ENCODE results near the gene ADCK2.

Gene ADCK2

DNA sequence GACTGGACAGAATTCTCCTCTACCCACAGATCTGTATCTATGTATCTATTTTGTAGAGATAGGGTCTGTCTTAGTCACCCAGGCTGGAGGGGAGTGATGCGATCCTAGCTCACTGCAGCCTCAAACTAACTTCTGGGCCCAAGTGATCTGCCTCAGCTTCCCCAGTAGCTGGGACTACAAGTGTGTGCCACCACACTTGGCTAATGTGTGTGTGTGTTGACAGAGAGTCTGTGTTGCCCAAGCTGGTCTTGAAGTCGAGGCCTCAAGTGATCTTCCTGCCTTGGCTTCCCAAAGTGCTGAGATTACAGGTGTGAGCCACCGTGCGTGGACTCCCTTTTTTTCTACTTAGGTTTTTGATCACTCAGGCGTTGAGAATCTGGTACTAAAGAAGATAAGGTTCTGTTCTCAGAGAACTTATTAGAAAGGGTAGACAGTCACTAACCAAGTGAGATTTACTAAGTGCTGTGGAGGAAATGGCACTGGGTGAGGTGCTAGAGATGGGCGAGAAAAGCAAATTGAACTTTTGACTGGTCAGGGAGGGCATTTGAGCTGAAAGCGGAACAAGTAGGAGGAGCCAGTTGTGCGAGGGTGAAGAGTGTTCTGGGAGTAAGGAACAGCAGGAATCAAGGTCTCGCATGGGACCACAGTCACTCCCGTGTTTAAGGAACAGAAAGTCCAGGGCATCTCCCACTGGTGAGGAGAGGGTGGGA is 41.7 kb downstream of the ADCK2 start:
- DNase-seq = no peak
- ChIA-PET CTCF (interaction anchor here (0.6 to 1.2 kb wide), 4 partner anchors 8 to 32 kb away, joined by 3 to 4 read pairs (median 3); no protein-coding TSS in a partner anchor), POLR2A (no interaction called here)
- H3K4me1 ChIP-seq (ENCODE audit: control extremely low read depth in 1 of 4, control insufficient read depth in 4 of 4, insufficient read depth in 4 of 4, low read length in 3 of 4) = peaks cover 0 to 2% (median 0%) of the 10 kb centered on the region in 4 experiments
- H3K36me3 ChIP-seq (ENCODE audit: control insufficient read depth in 4 of 4, insufficient read depth in 4 of 4, low read length in 3 of 4) = peaks cover 0 to 11% (median 6%) of the 10 kb centered on the region in 4 experiments
- 94% methylated on average over 9 of the region's 10 CpGs for WGBS (ENCODE audit: insufficient coverage)
- H3K4me3 ChIP-seq (ENCODE audit: control insufficient read depth in 1 of 7, extremely low read depth in 1 of 7, insufficient read depth in 4 of 7, low read depth in 2 of 7, low read length in 6 of 7) = no peak overlapping the region
- H3K27me3 ChIP-seq (replicated peaks in 2 of 5; ENCODE audit: control insufficient read depth in 4 of 5, insufficient read depth in 5 of 5, low read length in 4 of 5) = no peaks in the 10 kb centered on the region
- H3K27ac ChIP-seq (ENCODE audit: insufficient read depth in 1 of 2, low read depth in 1 of 2, low read length in 2 of 2, poor library complexity in 1 of 2, severe bottlenecking in 2 of 2) = no peak overlapping the region
- peaks cover 0 to 3% (median 0%) of the 10 kb centered on the region in 5 experiments for H3K9me3 ChIP-seq (ENCODE audit: control extremely low read depth in 1 of 5, control insufficient read depth in 4 of 5, insufficient read depth in 2 of 5, low read depth in 1 of 5, low read length in 4 of 5)

- CTCF ChIA-PET = no interaction called here
- 67% methylated on average over 2 of the region's 5 CpGs for WGBS (ENCODE audit: insufficient coverage)
- peaks cover 0 to 13% (median 10%) of the 10 kb centered on the region in 4 experiments for H3K4me1 ChIP-seq (ENCODE audit: control extremely low read depth in 1 of 4, control insufficient read depth in 4 of 4, insufficient read depth in 4 of 4, low read length in 3 of 4)
- peaks cover 0 to 10% (median 5%) of the 10 kb centered on the region in 4 experiments for H3K36me3 ChIP-seq (ENCODE audit: control insufficient read depth in 4 of 4, insufficient read depth in 4 of 4, low read length in 3 of 4)
- H3K4me3 ChIP-seq (ENCODE audit: control insufficient read depth in 1 of 7, extremely low read depth in 1 of 7, insufficient read depth in 4 of 7, low read depth in 2 of 7, low read length in 6 of 7) = peak overlapping the region in 1 of 7 experiments; percentile 1
- H3K27me3 ChIP-seq (replicated peaks in 2 of 5; ENCODE audit: control insufficient read depth in 4 of 5, insufficient read depth in 5 of 5, low read length in 4 of 5) = no peaks in the 10 kb centered on the region
- no peaks in the 10 kb centered on the region for H3K9me3 ChIP-seq (ENCODE audit: control extremely low read depth in 1 of 5, control insufficient read depth in 4 of 5, insufficient read depth in 2 of 5, low read depth in 1 of 5, low read length in 4 of 5)
- peak; percentile 10 to 51 (median 50) for DNase-seq
- H3K27ac ChIP-seq (ENCODE audit: insufficient read depth in 1 of 2, low read depth in 1 of 2, low read length in 2 of 2, poor library complexity in 1 of 2, severe bottlenecking in 2 of 2) = peak overlapping the region; percentile 12 to 19
- POLR2A ChIA-PET = no interaction called here
Measured at GRCh38 chr7:140719721-140720120, 47.0 kb downstream of the ADCK2 start.

GRCh38 chr7:140722254-140722653 is 49.5 kb downstream of the ADCK2 start:
- no peaks in the 10 kb centered on the region for H3K9me3 ChIP-seq (ENCODE audit: control extremely low read depth in 1 of 5, control insufficient read depth in 4 of 5, insufficient read depth in 2 of 5, low read depth in 1 of 5, low read length in 4 of 5)
- DNase-seq = no peak
- WGBS (ENCODE audit: insufficient coverage) = no CpG with 5 or more reads among the region's 1 CpG
- H3K4me1 ChIP-seq (ENCODE audit: control extremely low read depth in 1 of 4, control insufficient read depth in 4 of 4, insufficient read depth in 4 of 4, low read length in 3 of 4) = peaks cover 0 to 13% (median 10%) of the 10 kb centered on the region in 4 experiments
- ChIA-PET CTCF (interaction anchor here (0.9 to 2.5 kb wide), 2 partner anchors 8 to 47 kb away, joined by 3 to 9 read pairs; no protein-coding TSS in a partner anchor), POLR2A (no interaction called here)
- H3K27ac ChIP-seq (ENCODE audit: insufficient read depth in 1 of 2, low read depth in 1 of 2, low read length in 2 of 2, poor library complexity in 1 of 2, severe bottlenecking in 2 of 2) = no peak overlapping the region
- no peak overlapping the region for H3K4me3 ChIP-seq (ENCODE audit: control insufficient read depth in 1 of 7, extremely low read depth in 1 of 7, insufficient read depth in 4 of 7, low read depth in 2 of 7, low read length in 6 of 7)
- H3K36me3 ChIP-seq (ENCODE audit: control insufficient read depth in 4 of 4, insufficient read depth in 4 of 4, low read length in 3 of 4) = peaks cover 2 to 9% (median 7%) of the 10 kb centered on the region in 4 experiments
- H3K27me3 ChIP-seq (replicated peaks in 2 of 5; ENCODE audit: control insufficient read depth in 4 of 5, insufficient read depth in 5 of 5, low read length in 4 of 5) = no peaks in the 10 kb centered on the region

- peaks cover 0 to 13% (median 10%) of the 10 kb centered on the region in 4 experiments for H3K4me1 ChIP-seq (ENCODE audit: control extremely low read depth in 1 of 4, control insufficient read depth in 4 of 4, insufficient read depth in 4 of 4, low read length in 3 of 4)
- no peaks in the 10 kb centered on the region for H3K9me3 ChIP-seq (ENCODE audit: control extremely low read depth in 1 of 5, control insufficient read depth in 4 of 5, insufficient read depth in 2 of 5, low read depth in 1 of 5, low read length in 4 of 5)
- WGBS (ENCODE audit: insufficient coverage) = 91% methylated on average over 4 of the region's 6 CpGs
- POLR2A ChIA-PET = no interaction called here
- H3K4me3 ChIP-seq (ENCODE audit: control insufficient read depth in 1 of 7, extremely low read depth in 1 of 7, insufficient read depth in 4 of 7, low read depth in 2 of 7, low read length in 6 of 7) = no peak overlapping the region
- H3K27ac ChIP-seq (ENCODE audit: insufficient read depth in 1 of 2, low read depth in 1 of 2, low read length in 2 of 2, poor library complexity in 1 of 2, severe bottlenecking in 2 of 2) = no peak overlapping the region
- no peak for DNase-seq
- H3K36me3 ChIP-seq (ENCODE audit: control insufficient read depth in 4 of 4, insufficient read depth in 4 of 4, low read length in 3 of 4) = peaks cover 3 to 9% (median 7%) of the 10 kb centered on the region in 4 experiments
- H3K27me3 ChIP-seq (replicated peaks in 2 of 5; ENCODE audit: control insufficient read depth in 4 of 5, insufficient read depth in 5 of 5, low read length in 4 of 5) = no peaks in the 10 kb centered on the region
- CTCF ChIA-PET = interaction anchor here (1.1 to 2.5 kb wide), 2 partner anchors 11 to 47 kb away, joined by 3 to 9 read pairs; no protein-coding TSS in a partner anchor
Measured at GRCh38 chr7:140723006-140723405, 50.3 kb downstream of the ADCK2 start.

GRCh38 chr7:140723574-140723973 is 50.8 kb downstream of the ADCK2 start:
- Histone ChIP-seq H3K36me3 (ENCODE audit: control insufficient read depth in 4 of 4, insufficient read depth in 4 of 4, low read length in 3 of 4) (peaks cover 6 to 10% (median 9%) of the 10 kb centered on the region in 4 experiments), H3K27ac (ENCODE audit: insufficient read depth in 1 of 2, low read depth in 1 of 2, low read length in 2 of 2, poor library complexity in 1 of 2, severe bottlenecking in 2 of 2) (no peak overlapping the region), H3K27me3 (replicated peaks in 2 of 5; ENCODE audit: control insufficient read depth in 4 of 5, insufficient read depth in 5 of 5, low read length in 4 of 5) (no peaks in the 10 kb centered on the region), H3K4me1 (ENCODE audit: control extremely low read depth in 1 of 4, control insufficient read depth in 4 of 4, insufficient read depth in 4 of 4, low read length in 3 of 4) (peaks cover 0 to 13% (median 10%) of the 10 kb centered on the region in 4 experiments), H3K9me3 (ENCODE audit: control extremely low read depth in 1 of 5, control insufficient read depth in 4 of 5, insufficient read depth in 2 of 5, low read depth in 1 of 5, low read length in 4 of 5) (no peaks in the 10 kb centered on the region), H3K4me3 (ENCODE audit: control insufficient read depth in 1 of 7, extremely low read depth in 1 of 7, insufficient read depth in 4 of 7, low read depth in 2 of 7, low read length in 6 of 7) (no peak overlapping the region)
- DNase-seq = no peak
- 100% methylated on average over 2 of the region's 3 CpGs for WGBS (ENCODE audit: insufficient coverage)
- POLR2A ChIA-PET = no interaction called here
- CTCF ChIA-PET = interaction anchor here (1.1 to 2.5 kb wide), 2 partner anchors 10 to 48 kb away, joined by 3 to 9 read pairs; no protein-coding TSS in a partner anchor

DNA sequence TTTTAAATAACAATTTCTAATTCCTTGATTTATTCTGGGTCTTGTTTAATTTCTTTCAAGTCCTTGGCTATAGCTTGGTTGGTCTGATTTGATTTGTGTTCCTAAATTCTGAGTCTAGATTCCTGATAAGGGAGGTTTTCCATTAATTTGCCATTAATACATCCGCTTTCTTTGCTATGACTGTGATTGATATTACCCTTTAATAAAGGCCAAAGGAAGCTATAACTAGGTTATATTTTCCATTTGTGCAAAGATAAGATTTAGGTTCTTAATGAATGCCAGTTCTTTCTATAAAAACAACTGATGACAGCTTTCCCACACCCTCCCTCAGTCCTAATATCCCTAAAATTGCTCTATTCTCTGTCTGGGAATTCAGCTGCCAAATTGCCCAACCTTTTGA is 52.0 kb downstream of the ADCK2 start:
- ChIA-PET CTCF (interaction anchor here (0.7 to 0.9 kb wide), 2 partner anchors 33 to 290 kb away, joined by 3 read pairs; partner anchors contain the start of gene MRPS33), POLR2A (no interaction called here)
- DNase-seq = no peak
- Histone ChIP-seq H3K36me3 (ENCODE audit: control insufficient read depth in 4 of 4, insufficient read depth in 4 of 4, low read length in 3 of 4) (peaks cover 6 to 12% (median 10%) of the 10 kb centered on the region in 4 experiments), H3K4me1 (ENCODE audit: control extremely low read depth in 1 of 4, control insufficient read depth in 4 of 4, insufficient read depth in 4 of 4, low read length in 3 of 4) (peaks cover 0 to 9% (median 8%) of the 10 kb centered on the region in 4 experiments), H3K9me3 (ENCODE audit: control extremely low read depth in 1 of 5, control insufficient read depth in 4 of 5, insufficient read depth in 2 of 5, low read depth in 1 of 5, low read length in 4 of 5) (no peaks in the 10 kb centered on the region), H3K4me3 (ENCODE audit: control insufficient read depth in 1 of 7, extremely low read depth in 1 of 7, insufficient read depth in 4 of 7, low read depth in 2 of 7, low read length in 6 of 7) (no peak overlapping the region), H3K27ac (ENCODE audit: insufficient read depth in 1 of 2, low read depth in 1 of 2, low read length in 2 of 2, poor library complexity in 1 of 2, severe bottlenecking in 2 of 2) (no peak overlapping the region), H3K27me3 (replicated peaks in 2 of 5; ENCODE audit: control insufficient read depth in 4 of 5, insufficient read depth in 5 of 5, low read length in 4 of 5) (no peaks in the 10 kb centered on the region)
- WGBS (ENCODE audit: insufficient coverage) = no CpG with 5 or more reads among the region's 1 CpG

DNA sequence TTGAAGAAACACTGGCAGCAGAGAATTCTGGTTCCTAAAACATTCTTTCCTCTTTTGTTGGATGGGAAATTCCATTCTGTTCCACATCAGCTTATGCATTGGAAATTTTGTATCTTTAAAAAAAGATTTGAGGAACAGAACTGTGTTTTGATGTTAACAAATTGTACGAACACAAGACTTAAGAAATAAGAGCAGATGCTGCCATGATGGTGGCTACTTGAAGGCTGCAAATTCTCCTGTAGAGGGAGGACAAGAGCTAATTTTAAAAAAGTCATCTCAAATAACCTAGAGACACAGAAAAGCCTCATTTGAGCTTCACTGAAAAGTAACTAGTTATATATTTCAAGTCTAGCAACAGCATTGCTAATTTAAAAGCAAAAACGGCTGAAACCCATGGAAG is 53.5 kb downstream of the ADCK2 start:
- DNase-seq = peak; percentile 12 to 57 (median 45)
- H3K4me1 ChIP-seq (ENCODE audit: control extremely low read depth in 1 of 4, control insufficient read depth in 4 of 4, insufficient read depth in 4 of 4, low read length in 3 of 4) = no peaks in the 10 kb centered on the region
- no peak overlapping the region for H3K4me3 ChIP-seq (ENCODE audit: control insufficient read depth in 1 of 7, extremely low read depth in 1 of 7, insufficient read depth in 4 of 7, low read depth in 2 of 7, low read length in 6 of 7)
- POLR2A ChIA-PET = no interaction called here
- no peaks in the 10 kb centered on the region for H3K9me3 ChIP-seq (ENCODE audit: control extremely low read depth in 1 of 5, control insufficient read depth in 4 of 5, insufficient read depth in 2 of 5, low read depth in 1 of 5, low read length in 4 of 5)
- no peak overlapping the region for H3K27ac ChIP-seq (ENCODE audit: insufficient read depth in 1 of 2, low read depth in 1 of 2, low read length in 2 of 2, poor library complexity in 1 of 2, severe bottlenecking in 2 of 2)
- CTCF ChIA-PET = interaction anchor here (0.6 to 2.5 kb wide), 10 partner anchors 9 to 288 kb away, joined by 3 to 10 read pairs (median 4); no protein-coding TSS in a partner anchor
- WGBS (ENCODE audit: insufficient coverage) = 83% methylated on average over 1 of the region's 2 CpGs
- H3K36me3 ChIP-seq (ENCODE audit: control insufficient read depth in 4 of 4, insufficient read depth in 4 of 4, low read length in 3 of 4) = peaks cover 6 to 16% (median 10%) of the 10 kb centered on the region in 4 experiments
- no peaks in the 10 kb centered on the region for H3K27me3 ChIP-seq (replicated peaks in 2 of 5; ENCODE audit: control insufficient read depth in 4 of 5, insufficient read depth in 5 of 5, low read length in 4 of 5)

Data from common myeloid progenitor, CD34-positive (primary cell).